Stimulated activated CD4-positive, alpha-beta T cell treated with anti-CD3 and anti-CD28 coated beads, Interleukin-15, amount 100 ng/mL, for 48 hours (primary cell): ENCODE results near the gene COQ2.
"Not testable (repeated sequence)": the region's sequence is repeated elsewhere in the genome, so short reads cannot be mapped to it uniquely, and the experiment has no call there.

Experiments used
- DNase-seq, 2 donors: peaks; one replicate each; pipeline ENCODE4 v3.0.0-alpha.2; 2020; ENCODE audit warnings: low read depth in 2 of 2

Gene COQ2

GRCh38 chr4:83285055-83285407 is 433 bp upstream of the COQ2 start:
- no peak for DNase-seq

DNA sequence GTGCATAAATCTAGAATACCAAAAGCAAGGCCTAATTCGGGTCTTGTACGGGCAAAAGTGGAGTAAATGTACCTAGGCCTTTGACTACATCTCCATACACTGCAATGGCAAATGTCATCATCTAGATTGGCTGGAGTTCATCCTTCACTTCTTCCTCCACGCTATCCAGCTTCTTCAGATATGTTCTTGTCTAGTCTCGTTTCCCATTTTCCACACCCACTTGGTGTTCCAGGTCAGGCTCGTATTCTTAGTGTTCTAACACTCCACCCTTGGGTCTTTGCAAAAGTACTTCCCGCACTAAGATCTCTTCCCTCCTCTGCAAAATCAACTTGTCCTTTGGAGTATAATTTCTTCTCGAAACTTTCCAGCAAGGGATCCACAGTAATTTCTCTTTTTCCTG is 1.4 kb downstream of the COQ2 start:
- DNase-seq, result no peak

DNA sequence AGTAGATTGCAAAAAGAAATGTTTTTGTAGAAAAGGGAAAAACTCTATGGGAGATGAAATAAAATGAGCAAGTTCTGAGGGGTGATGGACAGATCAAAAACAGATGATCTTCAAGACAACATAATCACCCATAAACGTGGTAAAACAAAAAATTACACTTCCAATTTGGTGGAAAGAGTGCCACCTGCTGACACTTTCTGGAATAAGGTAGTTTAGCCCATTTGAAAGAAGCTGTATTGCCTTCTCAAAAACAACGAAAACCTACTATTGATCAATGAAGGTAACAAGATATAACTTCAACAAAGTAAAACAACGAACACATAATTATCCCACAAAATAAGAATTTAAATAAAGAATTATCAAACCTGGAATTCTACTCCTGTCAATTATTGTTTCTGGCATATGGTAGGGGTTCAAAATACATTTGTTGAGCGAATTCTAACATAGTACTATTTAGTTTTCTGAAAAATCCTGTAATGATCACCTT is 2.5 kb downstream of the COQ2 start:
- peak; percentile 11 to 53 for DNase-seq

GRCh38 chr4:83281307-83281706 is 3.3 kb downstream of the COQ2 start:
- DNase-seq, result no peak

GRCh38 chr4:83276299-83277040 is 8.1 kb downstream of the COQ2 start:
- DNase-seq, result no peak

DNA sequence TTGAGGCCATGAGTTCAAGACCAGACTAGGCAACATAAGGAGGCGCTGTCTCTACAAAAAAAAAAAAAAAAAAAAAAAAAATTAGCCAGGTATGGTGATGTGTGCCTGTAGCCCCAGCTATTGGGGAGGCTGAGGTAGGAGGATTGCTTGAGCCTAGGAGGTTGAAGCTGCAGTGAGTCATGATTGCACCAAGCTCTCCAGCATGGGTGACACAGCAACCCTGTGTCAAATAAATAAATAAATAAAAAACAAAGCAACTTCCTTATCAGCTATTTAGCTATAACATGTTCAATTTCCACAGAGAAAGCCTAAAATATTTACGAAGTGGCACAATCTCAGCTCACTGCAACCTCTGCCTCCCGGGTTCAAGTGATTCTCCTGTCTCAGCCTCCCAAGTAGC is 10.7 kb downstream of the COQ2 start:
- not testable (repeated sequence) for DNase-seq

DNA sequence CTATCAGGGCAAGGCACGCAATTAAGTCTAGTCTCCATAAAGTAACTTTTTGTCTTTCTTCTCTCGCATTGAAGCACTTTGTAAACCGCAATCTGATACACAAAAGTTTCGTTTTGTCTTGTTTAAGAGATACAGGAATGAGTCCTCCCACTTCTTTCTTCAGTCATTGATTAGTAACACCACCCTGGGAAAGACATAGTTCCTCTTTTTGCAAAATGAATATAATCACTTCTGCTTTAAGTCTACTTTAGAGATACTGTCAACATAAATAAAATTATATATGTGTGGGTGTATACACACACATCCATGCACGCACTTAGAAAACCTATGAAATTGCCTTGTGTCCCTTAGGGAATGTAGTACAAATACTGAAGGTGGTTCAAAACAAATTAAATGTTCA is 11.7 kb downstream of the COQ2 start:
- no peak for DNase-seq

DNA sequence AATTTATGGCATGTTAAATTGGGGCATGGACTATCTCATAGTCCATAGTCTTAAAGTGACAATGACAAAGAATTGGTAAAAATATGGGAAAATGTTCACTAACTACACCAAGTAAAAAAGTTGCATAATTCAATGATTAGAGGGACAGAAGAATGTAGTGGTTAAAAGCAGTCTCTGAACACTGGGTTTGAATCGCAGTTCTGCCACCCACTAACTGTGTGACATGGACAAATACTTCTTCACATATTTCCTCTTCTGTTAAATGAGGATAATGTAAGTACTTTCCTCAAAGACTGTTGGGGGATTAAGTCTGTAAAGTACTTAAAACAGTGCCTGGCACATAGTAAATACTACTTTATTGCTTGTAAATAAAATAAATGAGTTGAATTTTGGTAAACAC is 15.3 kb downstream of the COQ2 start:
- DNase-seq, result no peak

- no peak for DNase-seq
Observed at GRCh38 chr4:83268491-83268890, 16.1 kb downstream of the COQ2 start.

GRCh38 chr4:83267830-83268475 is 16.6 kb downstream of the COQ2 start:
- no peak for DNase-seq

GRCh38 chr4:83267121-83267829 is 17.3 kb downstream of the COQ2 start:
- no peak for DNase-seq

DNA sequence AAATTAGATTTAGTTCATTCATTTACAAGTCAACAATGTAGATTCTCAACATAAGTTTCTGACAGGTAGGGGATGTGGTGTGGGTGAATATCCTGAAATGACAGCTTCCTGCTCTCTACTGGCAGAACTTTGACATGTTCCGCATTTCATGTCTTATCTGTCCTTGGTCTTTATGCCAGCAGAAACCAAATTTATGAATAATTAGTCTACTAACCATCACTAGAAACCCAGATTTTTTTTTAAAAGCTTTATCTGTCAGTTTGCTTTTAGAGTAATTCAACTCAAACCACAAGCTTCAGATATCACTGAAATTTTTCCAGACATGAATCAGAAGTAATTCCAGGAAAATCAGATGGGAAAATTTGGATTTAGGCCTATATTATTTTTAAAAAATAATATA is 17.9 kb downstream of the COQ2 start:
- DNase-seq, result no peak

DNA sequence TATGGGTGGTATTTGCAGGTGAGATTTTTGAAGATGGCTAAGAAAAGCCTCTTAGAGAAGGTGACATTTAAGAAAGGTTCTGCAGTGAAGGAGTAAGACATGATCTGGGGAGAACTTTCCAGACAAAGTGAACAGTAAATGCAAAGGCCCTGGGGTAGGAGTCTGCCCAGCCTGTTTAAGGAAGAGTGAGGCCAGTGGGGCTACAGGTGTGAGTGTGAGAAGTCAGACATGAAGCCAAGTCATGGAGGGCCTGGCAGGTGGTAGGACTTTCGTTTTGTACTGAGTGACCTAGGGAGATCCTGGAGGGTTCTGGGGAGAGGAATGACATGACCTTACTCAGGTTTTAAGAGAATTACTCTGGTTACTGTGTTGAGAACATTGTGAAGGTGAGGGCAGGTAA is 21.5 kb downstream of the COQ2 start:
- DNase-seq, result no peak

- no peak for DNase-seq
Observed at GRCh38 chr4:83262682-83263081, 21.9 kb downstream of the COQ2 start.

GRCh38 chr4:83261307-83261706 is 23.3 kb downstream of the COQ2 start:
- DNase-seq, result no peak

GRCh38 chr4:83259586-83259985 is 25.0 kb downstream of the COQ2 start:
- DNase-seq, result no peak

DNA sequence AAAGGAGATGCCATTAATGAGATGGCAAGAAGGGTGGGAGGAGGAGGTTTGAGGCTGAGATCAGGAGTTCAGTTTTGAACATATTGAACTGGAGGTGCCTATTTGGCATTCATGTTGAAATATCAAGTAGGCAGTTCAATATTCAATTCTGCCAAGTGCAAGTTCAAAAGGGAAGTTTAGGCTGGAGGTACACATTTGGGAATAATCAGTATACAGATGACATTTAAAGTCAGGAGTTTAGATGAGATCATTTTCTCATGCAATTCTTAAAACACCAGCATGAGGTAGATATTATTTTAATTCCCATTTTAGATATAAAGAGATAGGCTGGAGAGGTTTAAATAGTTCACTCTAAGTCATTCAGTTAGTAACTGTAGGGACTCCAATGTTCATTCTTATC is 26.1 kb downstream of the COQ2 start:
- DNase-seq, result no peak

DNA sequence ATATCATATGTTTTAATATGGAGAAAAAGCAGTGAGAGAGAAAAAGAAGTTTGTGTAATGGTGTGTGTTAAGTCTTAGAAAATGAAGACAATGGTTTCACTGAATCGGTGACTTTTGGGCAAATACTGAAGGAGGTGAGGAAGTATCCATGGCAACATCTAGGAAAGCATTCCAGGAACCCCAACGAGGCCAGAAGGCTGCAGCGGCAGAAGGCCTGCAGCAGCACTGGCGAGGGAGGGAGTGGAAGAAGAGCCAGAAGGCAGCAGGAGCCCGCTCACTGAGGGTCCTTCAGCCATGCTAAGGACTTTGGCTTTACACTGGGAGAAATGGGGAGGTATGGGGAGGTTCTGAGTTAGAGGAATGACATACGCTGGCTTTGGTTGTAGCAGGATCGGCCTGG is 26.8 kb downstream of the COQ2 start:
- DNase-seq, result no peak

DNA sequence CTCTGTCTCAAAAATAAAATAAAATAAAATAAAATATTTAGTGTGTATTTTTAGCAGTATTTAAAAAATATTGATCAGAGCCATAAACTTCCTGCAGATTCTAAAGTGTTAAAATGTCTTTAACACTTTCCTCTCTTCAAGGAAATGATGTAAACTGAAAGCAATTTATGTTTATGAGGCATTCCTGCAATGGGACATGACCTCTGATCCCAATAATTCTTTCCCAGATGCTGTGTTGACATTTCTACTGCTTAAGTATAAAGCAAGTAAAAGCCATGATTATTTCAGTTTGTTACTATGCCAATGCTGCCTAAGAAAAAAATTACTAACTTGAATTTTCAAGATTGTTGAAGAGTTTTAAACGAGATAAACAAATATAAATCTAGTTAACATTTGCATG is 29.0 kb downstream of the COQ2 start:
- no peak for DNase-seq

- DNase-seq, result peak; percentile 40 to 63
Observed at GRCh38 chr4:83252782-83253405, 31.7 kb downstream of the COQ2 start.

- no peak for DNase-seq
Observed at GRCh38 chr4:83251447-83251830, 33.2 kb downstream of the COQ2 start.

DNA sequence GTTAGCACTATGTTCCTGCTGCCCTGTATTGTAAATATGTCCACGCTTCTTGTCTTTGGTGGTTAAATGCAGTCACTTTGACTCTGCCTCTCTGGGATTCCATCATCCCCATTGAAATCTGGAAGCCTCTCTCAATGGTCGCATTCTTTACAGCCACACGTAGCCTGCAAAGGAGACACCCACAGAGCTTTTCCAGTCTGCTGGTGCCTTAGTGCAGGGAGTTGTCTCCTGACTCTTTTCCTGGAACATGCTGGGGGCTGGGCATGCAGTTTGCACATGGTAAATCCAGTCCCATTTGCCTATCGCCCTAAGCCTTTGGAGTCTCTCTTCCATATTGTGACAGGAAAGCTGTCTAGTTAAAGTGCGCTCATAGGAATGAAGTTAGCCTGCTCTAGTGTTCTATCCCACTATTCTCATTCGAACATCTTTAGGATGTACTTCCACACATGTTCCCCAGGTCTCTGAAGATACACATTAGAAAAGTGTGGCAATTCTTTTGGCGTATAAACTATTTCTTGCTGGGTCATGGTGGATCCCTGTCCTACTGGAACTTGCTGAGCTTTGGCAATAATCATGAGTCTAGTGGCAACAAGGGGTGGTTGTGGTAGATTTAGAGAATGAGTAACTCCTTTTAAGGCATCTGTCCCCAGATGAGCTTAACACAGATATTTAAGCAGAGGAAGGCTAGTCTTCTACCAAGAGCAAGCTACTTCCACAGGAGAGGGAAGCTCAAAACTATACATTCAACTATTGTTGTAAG is 33.7 kb downstream of the COQ2 start:
- DNase-seq, result no peak
